DMS79 (cell line): ENCODE data around the gene TRIM47.

Experiments
- DNase-seq: peaks from one replicate; lab custom pipeline; 2025; lab: John Stamatoyannopoulos, UW

TRIM47 gene

GRCh38 chr17:75832164-75832651 is 46.2 kb downstream of the TRIM47 start:
- DNase-seq = no peak

- DNase-seq = no peak
Measured at GRCh38 chr17:75831032-75831571, 47.3 kb downstream of the TRIM47 start.

GRCh38 chr17:75830164-75831031 is 48.0 kb downstream of the TRIM47 start:
- DNase-seq = no peak

GRCh38 chr17:75829747-75830146 is 48.6 kb downstream of the TRIM47 start:
- DNase-seq = no peak

GRCh38 chr17:75828741-75829140 is 49.6 kb downstream of the TRIM47 start:
- no peak for DNase-seq

GRCh38 chr17:75828076-75828400 is 50.3 kb downstream of the TRIM47 start:
- no peak for DNase-seq

- no peak for DNase-seq
Measured at GRCh38 chr17:75827308-75828075, 50.9 kb downstream of the TRIM47 start.

- DNase-seq = no peak
Measured at GRCh38 chr17:75826561-75827307, 51.6 kb downstream of the TRIM47 start.

- DNase-seq = no peak
Measured at GRCh38 chr17:75825748-75826370, 52.5 kb downstream of the TRIM47 start.

GRCh38 chr17:75825149-75825552 is 53.2 kb downstream of the TRIM47 start:
- DNase-seq = no peak

- no peak for DNase-seq
Measured at GRCh38 chr17:75824666-75825065, 53.7 kb downstream of the TRIM47 start.
